Lower lobe of right lung (tissue), 2 donors: Measurements from ENCODE around the gene CHRNA1. TPM values are rescaled to one million over a fixed set of nuclear protein-coding genes. Genes with fewer than 3 reads are reported as not detected.

Experiments used
- ATAC-seq, 2 donors: fragments of 200-7000 bp; cut with Tn5 transposase; one replicate each; pipeline ENCODE4 v1.9.1; 2020 to 2022; ENCODE audit warnings: mild to moderate bottlenecking in 2 of 2, moderate library complexity in 2 of 2
- DNase-seq: peaks from one replicate; pipeline ENCODE4 v3.0.0-alpha.2; 2020
- H3K27ac ChIP-seq: fragments of 200-600 bp; one replicate; pipeline ENCODE4 v1.8.0; 2022
- H3K27me3 ChIP-seq: fragments of 200-600 bp; one replicate; pipeline ENCODE4 v1.8.0; 2022; ENCODE audit warnings: low read depth
- H3K36me3 ChIP-seq: fragments of 200-600 bp; one replicate; pipeline ENCODE4 v1.8.0; 2022; ENCODE audit warnings: mild to moderate bottlenecking
- H3K4me1 ChIP-seq: fragments of 200-600 bp; one replicate; pipeline ENCODE4 v1.8.0; 2022
- H3K4me3 ChIP-seq: fragments of 200-600 bp; one replicate; pipeline ENCODE4 v1.8.0; 2022; ENCODE audit warnings: mild to moderate bottlenecking
- H3K9me3 ChIP-seq: fragments of 200-600 bp; one replicate; pipeline ENCODE4 v1.8.0; 2022
- intact Hi-C: fragments of 100-400 bp; cut with DNase I; formaldehyde crosslinking; loops from one replicate; pipeline ENCODE4 v1.11.0; 2022
- total RNA-seq: library from RNA; stranded (reverse); fragmentation: NEBNext Ultra II Directional; extraction: Animal tissue kit (Norgen Biotek cat#: 25700); gene quantifications from one replicate; pipeline ENCODE4 v1.2.1, GENCODE V29; 2021
- TF ChIP-seq, protein P1 (sequence below): fragments of 200-600 bp; IDR thresholded peaks from one replicate; pipeline ENCODE4 v1.8.0; 2022; ENCODE audit warnings: antibody characterized with exemption, mild to moderate bottlenecking
- donor health status: DM: no; HTN: yes; CAD: no; lungs with severe emphysema.

The CHRNA1 gene
- total RNA-seq, 1 donor from 2014 or later, result not detected

- Histone ChIP-seq H3K36me3 (no peaks in the 10 kb centered on the region), H3K27me3 (no peaks in the 10 kb centered on the region), H3K27ac (no peak overlapping the region), H3K9me3 (no peaks in the 10 kb centered on the region), H3K4me1 (peaks cover 9% of the 10 kb centered on the region), H3K4me3 (no peak overlapping the region)
- intact Hi-C loops, result no loop called here
- ATAC-seq (no peak), DNase-seq (no peak)
- TF ChIP-seq, protein P1, sequence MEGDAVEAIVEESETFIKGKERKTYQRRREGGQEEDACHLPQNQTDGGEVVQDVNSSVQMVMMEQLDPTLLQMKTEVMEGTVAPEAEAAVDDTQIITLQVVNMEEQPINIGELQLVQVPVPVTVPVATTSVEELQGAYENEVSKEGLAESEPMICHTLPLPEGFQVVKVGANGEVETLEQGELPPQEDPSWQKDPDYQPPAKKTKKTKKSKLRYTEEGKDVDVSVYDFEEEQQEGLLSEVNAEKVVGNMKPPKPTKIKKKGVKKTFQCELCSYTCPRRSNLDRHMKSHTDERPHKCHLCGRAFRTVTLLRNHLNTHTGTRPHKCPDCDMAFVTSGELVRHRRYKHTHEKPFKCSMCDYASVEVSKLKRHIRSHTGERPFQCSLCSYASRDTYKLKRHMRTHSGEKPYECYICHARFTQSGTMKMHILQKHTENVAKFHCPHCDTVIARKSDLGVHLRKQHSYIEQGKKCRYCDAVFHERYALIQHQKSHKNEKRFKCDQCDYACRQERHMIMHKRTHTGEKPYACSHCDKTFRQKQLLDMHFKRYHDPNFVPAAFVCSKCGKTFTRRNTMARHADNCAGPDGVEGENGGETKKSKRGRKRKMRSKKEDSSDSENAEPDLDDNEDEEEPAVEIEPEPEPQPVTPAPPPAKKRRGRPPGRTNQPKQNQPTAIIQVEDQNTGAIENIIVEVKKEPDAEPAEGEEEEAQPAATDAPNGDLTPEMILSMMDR, result no peak
These were observed 17.7 kb upstream of the CHRNA1 start for GRCh38 chr2:174781996-174782395.

DNA sequence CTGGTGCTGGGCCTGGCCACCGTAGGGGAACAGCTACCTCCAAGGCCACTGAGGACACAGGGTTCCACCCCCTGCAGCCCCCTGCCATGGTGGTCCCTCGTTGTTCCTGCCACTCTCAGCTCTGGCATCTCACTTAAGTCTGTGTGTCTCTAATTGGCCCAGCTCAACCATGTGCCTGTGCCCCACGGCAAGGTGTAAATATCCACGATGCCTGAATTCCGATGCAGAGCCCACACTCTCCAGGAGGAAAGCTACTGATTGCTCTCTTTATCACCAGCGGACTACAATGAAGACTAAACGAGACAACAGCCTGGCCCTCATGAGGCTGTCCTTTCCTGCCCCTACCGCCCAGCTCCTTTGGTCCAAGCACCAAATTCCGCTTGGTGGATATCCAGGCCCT lies 17.0 kb upstream of the CHRNA1 start:
- Histone ChIP-seq H3K9me3 (no peaks in the 10 kb centered on the region), H3K36me3 (no peaks in the 10 kb centered on the region), H3K4me3 (no peak overlapping the region), H3K27ac (no peak overlapping the region), H3K4me1 (peaks cover 9% of the 10 kb centered on the region), H3K27me3 (no peaks in the 10 kb centered on the region)
- TF ChIP-seq, protein P1, result no peak
- ATAC-seq, result no peak
- no peak for DNase-seq
- intact Hi-C loops, result no loop called here

GRCh38 chr2:174780856-174781255 lies 16.6 kb upstream of the CHRNA1 start:
- Histone ChIP-seq H3K4me3 (no peak overlapping the region), H3K27me3 (no peaks in the 10 kb centered on the region), H3K9me3 (no peaks in the 10 kb centered on the region), H3K4me1 (peaks cover 9% of the 10 kb centered on the region), H3K27ac (no peak overlapping the region), H3K36me3 (no peaks in the 10 kb centered on the region)
- intact Hi-C loops, result no loop called here
- no peak for DNase-seq
- TF ChIP-seq, protein P1, result no peak
- ATAC-seq, result no peak

DNA sequence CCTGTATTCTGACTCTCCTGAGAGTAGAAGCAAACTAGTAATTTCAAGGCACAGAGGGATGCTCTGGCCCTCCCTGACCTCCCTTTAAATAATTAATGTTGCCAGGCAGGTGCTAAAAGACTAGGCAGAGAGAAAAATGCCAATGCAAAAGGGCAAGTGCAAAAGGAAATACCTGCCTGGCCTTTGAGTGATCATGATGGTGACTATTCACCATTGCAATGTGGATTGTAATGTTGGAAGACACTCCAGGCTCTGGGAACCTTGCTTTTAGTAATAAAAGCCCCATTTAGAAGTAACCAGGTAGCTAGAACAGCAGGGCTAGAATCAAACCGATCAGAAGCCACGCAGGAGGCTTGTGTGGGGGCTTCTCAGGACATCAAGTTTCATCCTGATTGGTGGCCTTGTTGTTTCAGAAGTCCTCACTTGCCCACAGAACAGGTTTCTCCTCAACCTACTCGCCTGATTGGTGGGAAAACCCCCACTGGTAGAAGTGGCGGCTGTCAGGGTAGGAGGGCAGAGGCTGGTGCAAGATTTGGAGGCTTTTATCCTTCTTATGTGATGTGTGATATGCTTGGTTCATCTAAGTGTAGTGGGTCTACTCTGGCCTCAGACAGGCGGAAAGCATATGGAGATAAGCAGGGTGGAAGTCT lies 16.0 kb upstream of the CHRNA1 start:
- Histone ChIP-seq H3K36me3 (no peaks in the 10 kb centered on the region), H3K4me1 (peaks cover 9% of the 10 kb centered on the region), H3K4me3 (no peak overlapping the region), H3K27me3 (no peaks in the 10 kb centered on the region), H3K27ac (no peak overlapping the region), H3K9me3 (no peaks in the 10 kb centered on the region)
- TF ChIP-seq, protein P1, result no peak
- ATAC-seq (no peak), DNase-seq (no peak)
- intact Hi-C loops, result no loop called here

DNA sequence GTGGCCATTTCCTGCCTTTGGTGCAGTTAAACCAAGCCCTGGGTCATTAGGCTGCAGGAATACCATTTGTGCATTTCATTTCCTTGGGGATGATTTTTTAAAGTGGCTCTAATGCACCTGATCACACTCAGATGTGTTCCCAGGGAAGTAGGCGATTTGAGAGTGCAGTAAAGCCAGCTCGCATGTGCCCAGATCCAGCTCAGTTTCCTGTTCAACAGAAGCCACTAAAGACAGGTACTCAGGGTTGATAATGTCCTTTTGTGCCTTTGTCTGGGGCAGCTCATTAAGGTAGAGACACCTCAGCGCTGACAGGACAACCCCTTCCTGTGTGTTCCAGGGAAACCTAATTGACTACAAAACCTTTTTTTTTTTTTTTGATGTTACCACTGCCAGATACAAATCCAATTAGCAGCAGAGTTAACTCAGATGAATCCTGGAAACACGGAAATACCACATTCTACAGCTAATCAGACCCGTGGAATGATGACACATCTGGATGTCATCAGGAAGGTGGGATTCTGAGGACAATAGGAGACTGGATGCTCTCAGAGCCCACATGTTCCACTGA lies 15.2 kb upstream of the CHRNA1 start:
- intact Hi-C loops, result no loop called here
- no peak for ATAC-seq
- no peak for DNase-seq
- Histone ChIP-seq H3K36me3 (no peaks in the 10 kb centered on the region), H3K27me3 (no peaks in the 10 kb centered on the region), H3K27ac (peak overlapping the region; percentile 33), H3K4me1 (peaks cover 9% of the 10 kb centered on the region), H3K9me3 (no peaks in the 10 kb centered on the region), H3K4me3 (no peak overlapping the region)
- TF ChIP-seq, protein P1, result no peak
